HepG2 (cell line): ENCODE data around the gene ZSWIM6. TPM values are rescaled to one million over a fixed set of nuclear protein-coding genes. Genes with fewer than 3 reads are reported as not detected.

Experiments
- ATAC-seq: fragments of 200-7000 bp; cut with Tn5 transposase; 3 replicates; pipeline ENCODE4 v1.9.1; 2020; ENCODE audit warnings: mild to moderate bottlenecking, moderate library complexity
- BruUV-seq: library from RNA; stranded (reverse); fragments of 400-500 nt; replicated peaks from 2 replicates; lab custom pipeline; 2021; lab: Mats Ljungman, UMichigan
- CTCF ChIA-PET: fragments of 300-600 bp; formaldehyde crosslinking; extraction: SDS; loops from one replicate; lab custom pipeline; 2021; ENCODE audit warnings: low total read pairs, inconsistent platforms, low intra/inter-chr PET ratio; lab: Yijun Ruan, JAX
- POLR2A ChIA-PET: fragments of 350-600 bp; sonication (Branson Sonifier 250); formaldehyde crosslinking; loops from one replicate; lab custom pipeline; 2020; ENCODE audit warnings: antibody characterized with exemption, inconsistent platforms; lab: Yijun Ruan, JAX
- DNase-seq: peaks from one replicate; pipeline ENCODE4 v3.0.0-alpha.2; 2015; ENCODE audit warnings: low spot score
- FAIRE-seq: peaks from 3 replicates; lab custom pipeline; 2011; peaks lifted over from hg19 to GRCh38; lab: Jason Lieb, UNC
- H2AFZ ChIP-seq: one replicate; pipeline ENCODE4 v1.6.1; 2011; ENCODE audit warnings: low read length, inconsistent platforms
- H3K27ac ChIP-seq: fragments of 300-600 bp; 3 replicates; pipeline ENCODE4 v1.8.0; 2011; ENCODE audit warnings: mixed run types, mild to moderate bottlenecking, mixed read lengths, low read length, inconsistent platforms; ENCODE audit not compliant: insufficient read depth; ENCODE audit errors: extremely low read length
- H3K27me3 ChIP-seq, 2 experiments: fragments of 200-600 bp in 1 of 2; 2 replicates in 1 of 2; 3 replicates in 1 of 2; pipeline versions ENCODE4 v1.6.0 to v1.8.0; 2011; ENCODE audit warnings: low read length in 2 of 2, mild to moderate bottlenecking in 2 of 2, moderate library complexity in 2 of 2, inconsistent platforms in 1 of 2; ENCODE audit not compliant: insufficient read depth in 2 of 2, control insufficient read depth in 1 of 2
- H3K36me3 ChIP-seq, 2 experiments: fragments of 200-600 bp in 1 of 2; replicated peaks in 1 of 2; 2 replicates in 1 of 2; 3 replicates in 1 of 2; pipeline versions ENCODE4 v1.5.1 to v1.8.0; 2011; ENCODE audit warnings: low read length in 2 of 2, inconsistent platforms in 1 of 2; ENCODE audit not compliant: insufficient read depth in 2 of 2, control insufficient read depth in 1 of 2
- H3K4me1 ChIP-seq: 2 replicates; pipeline ENCODE4 v1.5.1; 2012; ENCODE audit warnings: low read length, inconsistent platforms; ENCODE audit not compliant: insufficient read depth
- H3K4me2 ChIP-seq: 2 replicates; pipeline ENCODE4 v1.6.0; 2011; ENCODE audit warnings: low read depth, low read length, inconsistent platforms
- H3K4me3 ChIP-seq, 3 experiments: fragments of 200-600 bp in 1 of 3; sonication (generic), shearing (Covaris generic) in 1 of 3; replicated peaks in 1 of 3; 2 replicates each; pipeline ENCODE4 v1.5.1; 2011 to 2016; ENCODE audit warnings: low read length in 3 of 3, inconsistent platforms in 2 of 3, low read depth in 2 of 3, mild to moderate bottlenecking in 2 of 3, control low read depth in 1 of 3, mixed read lengths in 1 of 3; ENCODE audit not compliant: insufficient read depth in 1 of 3
- H3K79me2 ChIP-seq: one replicate; pipeline ENCODE4 v1.6.1; 2011; ENCODE audit warnings: low read length, inconsistent platforms; ENCODE audit not compliant: insufficient read depth
- H3K9ac ChIP-seq: 2 replicates; pipeline ENCODE4 v1.6.0; 2011; ENCODE audit warnings: mild to moderate bottlenecking, low read depth, low read length, inconsistent platforms; ENCODE audit not compliant: insufficient read depth
- H3K9me3 ChIP-seq: 2 replicates; pipeline ENCODE4 v1.5.1; 2012; ENCODE audit warnings: mild to moderate bottlenecking, low read length
- H4K20me1 ChIP-seq: 2 replicates; pipeline ENCODE4 v1.6.0; 2011; ENCODE audit warnings: inconsistent platforms, mild to moderate bottlenecking, low read length, moderate library complexity; ENCODE audit not compliant: insufficient read depth
- ARNT2 ChIP-seq: sonication (generic); formaldehyde crosslinking; IDR thresholded peaks from 2 replicates; pipeline ENCODE4 v1.8.0; 2022; ENCODE audit warnings: mild to moderate bottlenecking, low read depth, missing genetic modification reagents, moderate library complexity
- DR1 ChIP-seq: sonication (generic); formaldehyde crosslinking; IDR thresholded peaks from 2 replicates; pipeline ENCODE4 v1.8.0; 2021; ENCODE audit warnings: mild to moderate bottlenecking, missing genetic modification reagents, inconsistent platforms
- ELF4 ChIP-seq: sonication (generic); formaldehyde crosslinking; IDR thresholded peaks from 2 replicates; pipeline ENCODE4 v1.5.0; 2020; ENCODE audit warnings: missing genetic modification reagents, mild to moderate bottlenecking, moderate library complexity, borderline replicate concordance
- FOSL1 ChIP-seq: sonication (generic); formaldehyde crosslinking; IDR thresholded peaks from 2 replicates; pipeline ENCODE4 v1.9.0; 2021; ENCODE audit warnings: missing genetic modification reagents, borderline replicate concordance
- GTF2F1 ChIP-seq: fragments of 150-350 bp; IDR thresholded peaks from 2 replicates; pipeline ENCODE4 v1.6.1; 2014; ENCODE audit warnings: low read length
- IKZF4 ChIP-seq: sonication (generic); formaldehyde crosslinking; IDR thresholded peaks from 2 replicates; pipeline ENCODE4 v1.5.1; 2020; ENCODE audit warnings: borderline replicate concordance, mild to moderate bottlenecking, low read depth, missing genetic modification reagents; ENCODE audit errors: not compliant biosample characterization
- KAT2B ChIP-seq: fragments of 150-350 bp; IDR thresholded peaks from 2 replicates; pipeline ENCODE4 v1.6.1; 2014; ENCODE audit warnings: low read depth, low read length, borderline replicate concordance
- KDM1A ChIP-seq: IDR thresholded peaks from 2 replicates; pipeline ENCODE4 v1.6.1; 2016; ENCODE audit warnings: missing compliant biosample characterization
- KLF12 ChIP-seq: sonication (generic); formaldehyde crosslinking; IDR thresholded peaks from 2 replicates; pipeline ENCODE4 v1.4.0; 2020; ENCODE audit warnings: missing genetic modification reagents, borderline replicate concordance
- POLR2A ChIP-seq, 2 experiments: IDR thresholded peaks; 2 replicates each; pipeline ENCODE4 v1.6.1; 2011; ENCODE audit warnings: low read depth in 2 of 2, low read length in 2 of 2, mild to moderate bottlenecking in 1 of 2, moderate library complexity in 1 of 2; ENCODE audit not compliant: insufficient read depth in 1 of 2
- PPARG ChIP-seq: conservative IDR thresholded peaks from 2 replicates; pipeline ENCODE4 v1.6.1; 2016; ENCODE audit warnings: missing biosample characterization, missing genetic modification reagents
- PRPF4 ChIP-seq: fragments of 200-400 bp; formaldehyde crosslinking; IDR thresholded peaks from 2 replicates; pipeline ENCODE4 v1.6.1; 2016; ENCODE audit warnings: low read length, low read depth; ENCODE audit not compliant: poor library complexity, severe bottlenecking
- RXRA ChIP-seq: sonication (generic); formaldehyde crosslinking; IDR thresholded peaks from 2 replicates; pipeline ENCODE4 v1.5.1; 2020; ENCODE audit warnings: missing genetic modification reagents
- SALL1 ChIP-seq: sonication (generic); formaldehyde crosslinking; IDR thresholded peaks from 2 replicates; pipeline ENCODE4 v1.8.0; 2022; ENCODE audit warnings: mild to moderate bottlenecking, missing genetic modification reagents
- SKI ChIP-seq: fragments of 450-650 bp; IDR thresholded peaks from one replicate; pipeline ENCODE4 v1.6.1; 2018; ENCODE audit warnings: mild to moderate bottlenecking; ENCODE audit not compliant: partially characterized antibody
- ZMYM3 ChIP-seq: sonication (generic); formaldehyde crosslinking; IDR thresholded peaks from 2 replicates; pipeline ENCODE4 v1.5.1; 2020; ENCODE audit warnings: mild to moderate bottlenecking, missing genetic modification reagents
- ZNF234 ChIP-seq: sonication (generic); formaldehyde crosslinking; conservative IDR thresholded peaks from 2 replicates; pipeline ENCODE4 v1.5.1; 2020; ENCODE audit warnings: mild to moderate bottlenecking, missing genetic modification reagents
- ZNF331 ChIP-seq: sonication (generic); formaldehyde crosslinking; IDR thresholded peaks from 2 replicates; pipeline ENCODE4 v1.4.0; 2020; ENCODE audit warnings: missing genetic modification reagents
- ZNF34 ChIP-seq: sonication (generic); formaldehyde crosslinking; IDR thresholded peaks from 2 replicates; pipeline ENCODE4 v1.4.0; 2020; ENCODE audit warnings: mild to moderate bottlenecking, missing genetic modification reagents, borderline replicate concordance
- ZNF776 ChIP-seq: sonication (generic); formaldehyde crosslinking; IDR thresholded peaks from 2 replicates; pipeline ENCODE4 v1.4.0; 2020; ENCODE audit warnings: mild to moderate bottlenecking, missing genetic modification reagents
- WGBS: methylation state at CpG from one replicate; pipeline ENCODE4 v1.1.6; 2017; ENCODE audit warnings: low lambda C conversion rate; 5-methylcytosine and 5-hydroxymethylcytosine counted together
- in situ Hi-C: cut with HindIII; loops from 2 replicates; pipeline ENCODE4 v1.10.0; 2017; ENCODE audit warnings: low pct_unique_long_range_greater_than_20kb; ENCODE audit not compliant: extremely low pct_ligation_motif_present
- intact Hi-C: fragments of 100-400 bp; cut with micrococcal nuclease; formaldehyde crosslinking; loops from one replicate; pipeline ENCODE4 v1.10.0; 2022; ENCODE audit not compliant: unreplicated experiment
- polyA plus RNA-seq, 8 experiments: library from polyadenylated mRNA; depleted of rRNA in 3 of 8; stranded (reverse) in 7 of 8; unstranded in 1 of 8; fragments of >200 nt; fragmentation: Illumina TruSeq in 4 of 8; extraction: Trizol in 4 of 8; gene quantifications; 2 replicates each; pipeline versions ENCODE4 v1.2.1 to v1.2.3, GENCODE V29; 2011 to 2016; ENCODE audit warnings: low read depth in 4 of 8, missing spikeins in 1 of 8, mixed read lengths in 1 of 8; ENCODE audit not compliant: insufficient read depth in 1 of 8
- total RNA-seq, 5 experiments: library from RNA; depleted of rRNA; stranded (reverse); fragments of >200 nt; fragmentation: Illumina TruSeq; extraction: Trizol; gene quantifications; 2 replicates each; pipeline ENCODE4 v1.2.3, GENCODE V29; 2016; ENCODE audit warnings: low read depth in 1 of 5

ZSWIM6 gene
- total and polyA plus RNA-seq, 2 of the 13 experiments (the other 11 are each of a cell fraction or from before 2014, with no cell fraction given) = 0.82 to 1.9 TPM

DNA sequence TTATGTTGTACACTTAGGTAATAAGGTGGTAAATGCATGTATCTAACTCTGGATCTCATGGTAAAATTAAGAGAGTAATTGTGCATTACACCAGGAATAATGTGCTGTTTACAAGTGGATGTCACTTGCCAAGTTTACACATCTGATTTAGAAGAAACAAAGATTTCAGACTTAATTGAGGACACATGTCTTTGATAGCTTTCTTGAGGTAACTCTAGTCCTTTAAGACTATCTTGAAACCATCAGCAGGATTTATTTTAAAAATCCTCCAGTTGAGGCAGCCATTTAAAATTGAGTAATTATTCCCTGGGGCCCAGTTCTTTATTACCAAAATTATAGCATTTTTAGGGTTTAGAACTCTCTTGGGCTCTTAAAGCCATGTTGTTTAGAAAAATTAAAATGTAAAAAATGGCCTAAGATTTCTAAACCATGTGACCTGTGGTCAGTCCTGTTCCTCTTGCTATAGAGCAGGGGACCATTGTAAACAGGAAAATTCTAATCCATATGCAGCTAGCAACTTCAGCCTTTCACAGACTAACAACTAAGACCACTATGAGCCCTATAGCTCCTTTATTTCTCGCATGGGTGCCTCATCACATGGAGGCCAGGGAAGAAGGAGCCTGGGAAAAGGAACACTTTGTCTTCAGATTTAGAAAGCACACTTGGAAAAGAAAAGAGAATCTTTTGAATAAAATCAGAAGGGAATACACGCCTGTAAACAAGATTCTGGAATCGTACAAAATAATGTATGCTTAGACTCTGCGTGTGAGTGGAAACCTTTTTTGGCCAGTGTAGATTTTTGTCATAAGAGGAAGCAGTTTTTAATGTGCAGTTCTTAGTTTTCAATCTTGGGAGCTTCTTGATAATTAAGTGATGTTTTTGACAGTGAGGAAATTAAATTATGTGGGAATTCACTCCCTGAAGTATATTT is 71.2 kb downstream of the ZSWIM6 start:
- Histone ChIP-seq H4K20me1 (no peaks in the 10 kb centered on the region), H3K9me3 (no peaks in the 10 kb centered on the region), H3K36me3 (no peaks in the 10 kb centered on the region), H3K79me2 (no peaks in the 10 kb centered on the region), H3K9ac (no peak overlapping the region), H3K4me1 (no peaks in the 10 kb centered on the region), H3K27me3 (no peaks in the 10 kb centered on the region), H3K27ac (no peak overlapping the region), H3K4me3 (no peak overlapping the region), H3K4me2 (no peak overlapping the region), H2AFZ (no peak overlapping the region)
- FAIRE-seq (no peak), ATAC-seq (no peak), DNase-seq (no peak)
- ChIA-PET POLR2A (no interaction called here), CTCF (no interaction called here)
- WGBS = 57% methylated on average over 4 of the region's 4 CpGs
- no TSS peak for BruUV-seq
- in situ Hi-C loops (no loop called here), intact Hi-C loops (no loop called here)
- TF ChIP-seq ARNT2 (CRISPR knock-in tag) (no peak), ZNF776 (CRISPR knock-in tag) (no peak), DR1 (no peak)

DNA sequence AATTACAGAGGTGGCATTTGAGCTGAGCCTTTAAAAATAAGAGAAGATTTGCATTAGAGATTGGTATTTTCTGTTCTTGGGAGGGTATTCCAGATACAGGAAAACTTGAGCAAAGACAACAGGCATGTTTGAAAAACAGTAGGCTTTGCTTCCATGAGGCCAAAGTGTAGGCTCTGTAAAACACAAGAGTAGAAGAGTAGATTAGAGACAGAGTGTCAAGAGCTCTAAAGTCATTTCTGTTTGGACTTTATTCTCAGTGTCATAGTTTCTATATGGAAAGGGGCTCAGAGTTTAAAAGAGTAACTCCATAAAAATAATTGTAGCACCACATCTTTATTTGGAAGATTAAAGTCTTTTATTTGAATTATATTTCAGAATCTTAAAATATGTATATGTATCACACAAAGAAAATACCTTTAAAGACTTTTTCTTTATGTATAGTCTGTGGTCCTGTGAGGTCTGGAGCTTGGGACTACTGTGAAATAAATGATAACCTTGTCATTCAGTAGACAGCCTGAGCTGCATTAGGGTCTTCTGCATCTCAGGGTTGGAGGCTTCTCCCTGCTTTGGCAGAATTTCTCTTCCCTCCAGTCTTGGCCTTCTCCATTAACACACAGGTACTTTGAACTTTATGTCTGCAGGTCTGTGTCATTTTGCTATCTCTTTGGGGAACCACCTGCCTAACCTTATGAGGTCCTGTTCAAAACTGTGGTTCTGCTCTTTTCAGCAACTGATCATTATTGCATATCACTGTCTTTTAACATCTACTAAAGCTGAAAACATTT is 73.6 kb downstream of the ZSWIM6 start:
- ChIA-PET CTCF (no interaction called here), POLR2A (no interaction called here)
- Histone ChIP-seq H3K4me1 (peaks cover 11% of the 10 kb centered on the region), H3K9ac (no peak overlapping the region), H3K79me2 (no peaks in the 10 kb centered on the region), H3K27me3 (no peaks in the 10 kb centered on the region), H3K27ac (no peak overlapping the region), H3K4me3 (no peak overlapping the region), H3K9me3 (no peaks in the 10 kb centered on the region), H3K36me3 (no peaks in the 10 kb centered on the region), H3K4me2 (no peak overlapping the region), H2AFZ (no peak overlapping the region), H4K20me1 (no peaks in the 10 kb centered on the region)
- FAIRE-seq (no peak), DNase-seq (no peak), ATAC-seq (no peak)
- intact Hi-C loops = no loop called here
- TF ChIP-seq ZMYM3 = no peak
- no peak for TF ChIP-seq PPARG (CRISPR knock-in tag)
- no peak for TF ChIP-seq IKZF4 (CRISPR knock-in tag)
- no peak for TF ChIP-seq GTF2F1
- TF ChIP-seq KLF12 (CRISPR knock-in tag) = no peak
- TF ChIP-seq FOSL1 = no peak
- TF ChIP-seq PRPF4 = no peak
- no peak for TF ChIP-seq RXRA (CRISPR knock-in tag)
- no peak for TF ChIP-seq KDM1A (CRISPR knock-in tag)
- TF ChIP-seq ZNF34 (CRISPR knock-in tag) = no peak
- no peak for TF ChIP-seq ZNF234
- TF ChIP-seq KAT2B = no peak
- no peak for TF ChIP-seq SALL1 (CRISPR knock-in tag)
- TF ChIP-seq ELF4 = no peak
- TF ChIP-seq POLR2A (IDR thresholded peaks at IDR 0.05; ENCODE audit: insufficient read depth in 1 of 2, low read depth in 2 of 2, low read length in 2 of 2) = no peak
- no peak for TF ChIP-seq ZNF331 (CRISPR knock-in tag)
- TF ChIP-seq SKI = no peak
- in situ Hi-C loops = no loop called here
- no TSS peak for BruUV-seq
